Measurements from ENCODE around the gene ONECUT2. TPM values are rescaled to one million over a fixed set of nuclear protein-coding genes. Genes with fewer than 3 reads are reported as not detected.

Gene ONECUT2
- total RNA-seq, 2 experiments from 2014 or later = not detected

GRCh38 chr18:57427429-57428201, 7.6 kb upstream of the ONECUT2 start:
- Mint-ChIP-seq H3K27ac (no peak overlapping the region), H3K4me3 (no peak overlapping the region), H3K36me3 (peaks cover 15% of the 10 kb centered on the region), H3K4me1 (peaks cover 16% of the 10 kb centered on the region), H3K27me3 (peaks cover 84% of the 10 kb centered on the region), H3K9me3 (peaks cover 12% of the 10 kb centered on the region)
- peak; percentile 12 for DNase-seq

- Mint-ChIP-seq H3K27me3 (peaks cover 88% of the 10 kb centered on the region), H3K4me3 (peak overlapping the region; percentile 18), H3K36me3 (peaks cover 15% of the 10 kb centered on the region), H3K4me1 (peaks cover 18% of the 10 kb centered on the region), H3K9me3 (peaks cover 12% of the 10 kb centered on the region), H3K27ac (no peak overlapping the region)
- DNase-seq = no peak
Observed at GRCh38 chr18:57428221-57429150, 6.7 kb upstream of the ONECUT2 start.

- Mint-ChIP-seq H3K9me3 (peaks cover 12% of the 10 kb centered on the region), H3K4me3 (peak overlapping the region; percentile 18), H3K4me1 (peaks cover 23% of the 10 kb centered on the region), H3K27me3 (peaks cover 94% of the 10 kb centered on the region), H3K27ac (no peak overlapping the region), H3K36me3 (peaks cover 15% of the 10 kb centered on the region)
- no peak for DNase-seq
Observed at GRCh38 chr18:57429167-57430078, 5.8 kb upstream of the ONECUT2 start.

- Mint-ChIP-seq H3K27ac (no peak overlapping the region), H3K9me3 (peaks cover 12% of the 10 kb centered on the region), H3K4me1 (peaks cover 25% of the 10 kb centered on the region), H3K27me3 (peaks cover 92% of the 10 kb centered on the region), H3K36me3 (peaks cover 15% of the 10 kb centered on the region), H3K4me3 (no peak overlapping the region)
- no peak for DNase-seq
Observed at GRCh38 chr18:57430079-57431001, 4.8 kb upstream of the ONECUT2 start.

- DNase-seq = no peak
- peaks cover 88% of the 10 kb centered on the region for H3K27me3 Mint-ChIP-seq
- H3K27ac Mint-ChIP-seq = no peak overlapping the region
- no peak overlapping the region for H3K4me3 Mint-ChIP-seq
- H3K4me1 Mint-ChIP-seq = peaks cover 26% of the 10 kb centered on the region
- H3K36me3 Mint-ChIP-seq = peaks cover 15% of the 10 kb centered on the region
- peaks cover 13% of the 10 kb centered on the region for H3K9me3 Mint-ChIP-seq
Observed at GRCh38 chr18:57431002-57431382, 4.2 kb upstream of the ONECUT2 start.

- Mint-ChIP-seq H3K9me3 (peaks cover 13% of the 10 kb centered on the region), H3K4me3 (no peak overlapping the region), H3K27me3 (peaks cover 88% of the 10 kb centered on the region), H3K4me1 (peaks cover 27% of the 10 kb centered on the region), H3K36me3 (peaks cover 15% of the 10 kb centered on the region), H3K27ac (no peak overlapping the region)
- DNase-seq = no peak
Observed at GRCh38 chr18:57431467-57432080, 3.6 kb upstream of the ONECUT2 start.

GRCh38 chr18:57432140-57432539, 3.0 kb upstream of the ONECUT2 start:
- H3K36me3 Mint-ChIP-seq = peaks cover 13% of the 10 kb centered on the region

GRCh38 chr18:57432751-57433400, 2.3 kb upstream of the ONECUT2 start:
- H3K4me3 Mint-ChIP-seq = no peak overlapping the region
- H3K4me1 Mint-ChIP-seq = peaks cover 34% of the 10 kb centered on the region
- H3K27ac Mint-ChIP-seq = no peak overlapping the region
- peaks cover 13% of the 10 kb centered on the region for H3K36me3 Mint-ChIP-seq
- peaks cover 10% of the 10 kb centered on the region for H3K9me3 Mint-ChIP-seq
- H3K27me3 Mint-ChIP-seq = peaks cover 90% of the 10 kb centered on the region
- DNase-seq = no peak

More at GRCh38 chr18:57432140-57432539, 3.0 kb upstream of the ONECUT2 start:
- H3K27ac Mint-ChIP-seq = no peak overlapping the region
- peaks cover 29% of the 10 kb centered on the region for H3K4me1 Mint-ChIP-seq
- no peak overlapping the region for H3K4me3 Mint-ChIP-seq
- H3K9me3 Mint-ChIP-seq = peaks cover 10% of the 10 kb centered on the region
- peaks cover 88% of the 10 kb centered on the region for H3K27me3 Mint-ChIP-seq
- no peak for DNase-seq

- Mint-ChIP-seq H3K27me3 (peaks cover 92% of the 10 kb centered on the region), H3K27ac (no peak overlapping the region), H3K36me3 (peaks cover 13% of the 10 kb centered on the region), H3K4me3 (no peak overlapping the region), H3K9me3 (peaks cover 10% of the 10 kb centered on the region), H3K4me1 (peaks cover 36% of the 10 kb centered on the region)
- DNase-seq = no peak
Observed at GRCh38 chr18:57433482-57433881, 1.7 kb upstream of the ONECUT2 start.

GRCh38 chr18:57433934-57434535, 1.1 kb upstream of the ONECUT2 start:
- Mint-ChIP-seq H3K27me3 (peaks cover 94% of the 10 kb centered on the region), H3K36me3 (peaks cover 10% of the 10 kb centered on the region), H3K27ac (no peak overlapping the region), H3K4me3 (no peak overlapping the region), H3K4me1 (peaks cover 40% of the 10 kb centered on the region), H3K9me3 (peaks cover 11% of the 10 kb centered on the region)
- DNase-seq = no peak

GRCh38 chr18:57435846-57436190, 644 bp downstream of the ONECUT2 start:
- Mint-ChIP-seq H3K4me1 (peaks cover 41% of the 10 kb centered on the region), H3K27me3 (peaks cover 94% of the 10 kb centered on the region), H3K36me3 (peaks cover 2% of the 10 kb centered on the region), H3K4me3 (peak overlapping the region; percentile 74), H3K9me3 (peaks cover 6% of the 10 kb centered on the region), H3K27ac (peak overlapping the region; percentile 31)
- no peak for DNase-seq

GRCh38 chr18:57436191-57436964, 1.2 kb downstream of the ONECUT2 start:
- Mint-ChIP-seq H3K36me3 (peaks cover 2% of the 10 kb centered on the region), H3K9me3 (peaks cover 6% of the 10 kb centered on the region), H3K27ac (peak overlapping the region; percentile 31), H3K4me3 (peak overlapping the region; percentile 74), H3K27me3 (peaks cover 94% of the 10 kb centered on the region), H3K4me1 (peaks cover 44% of the 10 kb centered on the region)
- DNase-seq = no peak
